ENCODE measurements around the gene CLEC19A. TPM values are rescaled to one million over a fixed set of nuclear protein-coding genes. Genes with fewer than 3 reads are reported as not detected.
A peak's percentile ranks its signal among the peaks of the same experiment; 100 is the strongest.
"Not testable (repeated sequence)": the region's sequence is repeated elsewhere in the genome, so short reads cannot be mapped to it uniquely, and the experiment has no call there.

CLEC19A gene
- total RNA-seq, 2 donors from 2014 or later = not detected

DNA sequence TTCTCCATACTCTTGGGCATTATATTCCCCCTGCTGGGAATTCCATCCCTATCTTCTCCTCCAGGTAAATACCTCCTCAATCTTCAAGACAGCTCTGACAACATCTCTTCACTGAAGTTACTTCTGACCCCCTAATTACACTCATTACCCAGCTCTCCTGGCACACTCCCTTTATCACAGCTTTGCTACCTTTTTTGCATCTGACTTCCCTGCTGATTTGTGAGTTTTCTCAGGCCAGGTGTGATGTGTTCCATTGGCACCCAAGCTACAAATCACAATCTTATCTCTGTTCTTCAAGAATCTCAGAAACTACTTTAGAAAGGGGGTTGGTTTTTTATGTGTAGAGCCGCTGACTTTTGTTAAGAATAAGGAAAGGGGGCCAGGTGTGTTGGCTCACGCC lies 14.0 kb downstream of the CLEC19A start:
- Mint-ChIP-seq H3K36me3 (peaks cover 0 to 9% of the 10 kb centered on the region in 2 donors), H3K27ac (no peak overlapping the region), H3K9me3 (peaks cover 4 to 5% of the 10 kb centered on the region in 2 donors)
- DNase-seq (ENCODE audit: low spot score in 2 of 2) (no peak), ATAC-seq (no peak)

DNA sequence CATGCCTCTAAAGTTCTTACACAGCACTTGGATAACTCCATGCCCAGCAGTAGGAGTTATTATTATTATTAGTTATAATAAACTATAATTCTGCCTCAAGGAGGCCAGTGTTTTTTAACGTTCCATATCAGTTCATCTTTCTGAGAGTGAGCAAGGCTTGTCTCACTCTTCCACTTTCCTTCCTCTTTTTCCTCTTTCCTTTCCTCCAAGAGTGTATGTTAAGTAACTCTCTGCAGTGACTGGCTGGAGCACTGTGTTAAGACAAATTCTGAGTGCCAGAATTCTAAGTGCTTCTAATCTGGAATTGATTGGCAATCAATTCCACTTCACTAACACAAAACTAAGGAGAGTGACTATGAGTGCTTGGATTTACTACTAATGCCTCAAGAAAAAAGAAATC lies 16.4 kb downstream of the CLEC19A start:
- Mint-ChIP-seq H3K36me3 (no peaks in the 10 kb centered on the region), H3K9me3 (peaks cover 4 to 5% of the 10 kb centered on the region in 2 donors), H3K27ac (no peak overlapping the region)
- DNase-seq (ENCODE audit: low spot score in 2 of 2) (no peak), ATAC-seq (no peak)

DNA sequence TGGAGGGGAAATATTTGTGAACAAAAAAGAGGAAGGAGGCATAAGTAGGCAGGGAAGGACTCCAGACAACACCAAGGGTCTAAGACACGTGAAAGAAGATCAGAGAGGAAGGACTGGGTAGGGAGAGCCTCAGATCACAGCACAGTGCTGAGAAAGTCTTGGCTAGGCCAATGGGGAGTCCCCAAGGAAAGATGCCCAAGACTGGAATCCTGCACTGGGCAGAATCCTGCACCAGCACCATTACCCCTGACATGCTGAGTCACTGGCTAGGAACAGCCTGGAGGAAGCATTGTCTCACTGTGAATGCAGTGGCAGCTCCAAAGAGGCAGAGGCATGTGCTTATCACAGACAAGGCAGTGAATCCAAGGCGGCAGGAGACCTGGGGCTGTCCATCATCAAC lies 19.2 kb downstream of the CLEC19A start:
- no peak for DNase-seq (ENCODE audit: low spot score in 2 of 2)

DNA sequence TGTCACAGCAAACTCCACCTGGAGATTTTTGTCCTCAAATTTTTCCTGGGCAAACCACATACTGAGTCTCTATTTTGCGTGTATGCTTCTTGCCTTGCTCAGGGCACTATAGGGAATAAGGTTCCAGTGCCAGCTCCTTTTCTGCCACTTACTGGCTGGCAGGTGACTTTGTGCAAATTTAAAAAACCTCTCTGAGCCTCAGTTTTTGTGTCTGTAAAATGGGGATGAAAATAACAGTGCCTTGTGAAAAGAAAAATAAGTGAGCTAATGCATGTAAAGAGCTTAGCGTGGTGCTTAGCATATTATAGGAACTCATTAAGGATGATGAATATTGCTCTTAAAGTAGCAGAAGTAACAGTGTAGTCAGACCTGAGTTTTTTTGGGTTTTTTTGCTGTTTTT lies 19.9 kb downstream of the CLEC19A start:
- H3K27ac Mint-ChIP-seq = no peak overlapping the region
- peaks cover 4 to 6% of the 10 kb centered on the region in 2 donors for H3K9me3 Mint-ChIP-seq
- ATAC-seq = no peak
- H3K36me3 Mint-ChIP-seq = no peaks in the 10 kb centered on the region
- no peak for DNase-seq (ENCODE audit: low spot score in 2 of 2)

More for the DNA sequence above, 19.2 kb downstream of the CLEC19A start:
- no peak overlapping the region for H3K27ac Mint-ChIP-seq
- ATAC-seq = no peak
- no peaks in the 10 kb centered on the region for H3K36me3 Mint-ChIP-seq
- peaks cover 4 to 6% of the 10 kb centered on the region in 2 donors for H3K9me3 Mint-ChIP-seq

DNA sequence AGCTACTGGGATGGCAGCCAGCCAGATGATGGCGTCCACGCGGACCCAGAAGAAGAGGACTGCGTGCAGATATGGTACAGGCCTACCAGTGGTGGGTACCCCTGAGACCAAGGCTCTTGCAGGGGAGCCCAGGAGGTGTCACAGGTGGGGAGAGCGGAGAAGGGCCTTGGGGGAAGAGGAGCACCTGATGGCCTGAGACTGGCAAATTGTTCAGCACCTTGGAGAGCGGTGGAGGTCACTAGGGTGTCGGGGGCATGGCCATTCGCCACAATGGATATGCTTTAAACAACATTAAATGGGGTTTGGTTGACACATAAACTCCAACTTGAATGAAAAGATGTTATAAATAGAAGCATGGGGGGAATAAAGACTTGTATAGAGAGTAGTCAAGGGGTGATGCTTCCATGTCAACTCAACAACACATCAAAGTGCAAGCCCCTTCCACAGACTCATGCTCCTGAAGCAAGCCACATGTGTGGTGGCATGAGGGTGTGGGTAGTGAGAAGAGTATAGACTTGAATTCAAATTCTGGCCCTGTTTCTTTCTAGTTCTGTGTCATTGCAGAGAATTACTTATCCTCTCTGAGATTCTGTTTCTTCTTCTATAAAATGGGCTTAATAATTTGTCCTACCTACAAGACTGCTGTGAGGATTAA lies 22.2 kb downstream of the CLEC19A start:
- DNase-seq (ENCODE audit: low spot score in 2 of 2) (peak in 1 of 2 donors; percentile 18), ATAC-seq (no peak)
- H3K36me3 Mint-ChIP-seq = no peaks in the 10 kb centered on the region
- no peak overlapping the region for H3K27ac Mint-ChIP-seq
- peaks cover 4 to 6% of the 10 kb centered on the region in 2 donors for H3K9me3 Mint-ChIP-seq

DNA sequence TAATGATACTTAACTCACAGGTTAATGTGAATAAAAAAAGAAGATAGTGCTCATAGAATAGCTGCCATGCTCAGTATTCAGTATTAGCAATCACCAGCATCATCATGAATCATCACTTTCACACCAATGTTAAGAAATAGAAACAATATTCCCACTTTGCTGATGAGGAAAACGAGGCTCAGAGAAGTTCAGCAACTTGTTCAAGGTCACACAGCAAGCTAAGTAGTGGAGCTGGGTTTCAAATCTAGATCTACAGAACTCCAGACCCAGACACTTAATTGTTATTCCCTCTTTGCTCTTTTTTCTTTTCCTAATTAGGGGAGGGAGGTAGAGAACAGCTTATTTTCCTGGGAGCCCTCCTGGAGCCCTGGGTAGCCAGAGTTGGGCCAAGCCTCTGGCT lies 22.9 kb downstream of the CLEC19A start:
- Mint-ChIP-seq H3K36me3 (no peaks in the 10 kb centered on the region), H3K9me3 (peaks cover 0 to 6% of the 10 kb centered on the region in 2 donors)
- no peak for ATAC-seq

DNA sequence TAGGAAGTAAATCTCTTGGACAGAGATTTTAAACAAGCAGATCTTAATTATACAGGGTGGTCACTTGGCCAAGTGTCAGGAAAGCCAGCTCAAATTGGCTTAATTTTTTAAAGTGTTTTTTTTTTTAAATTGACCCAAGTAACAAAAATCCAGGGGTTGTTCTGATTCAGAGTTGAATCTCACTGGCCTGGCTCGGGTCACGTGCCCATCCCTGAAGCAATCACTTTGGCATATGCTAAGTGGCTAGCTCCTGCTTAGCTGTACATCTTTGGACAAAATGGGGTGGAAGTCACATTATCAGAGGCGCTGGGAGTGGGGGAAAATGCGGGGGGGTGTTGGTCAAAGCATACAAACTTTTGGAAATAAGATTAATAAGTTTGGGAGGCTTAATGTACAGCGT lies 23.6 kb downstream of the CLEC19A start:
- no peak overlapping the region for H3K27ac Mint-ChIP-seq
- peaks cover 0 to 6% of the 10 kb centered on the region in 2 donors for H3K9me3 Mint-ChIP-seq
- H3K36me3 Mint-ChIP-seq = no peaks in the 10 kb centered on the region
- DNase-seq (ENCODE audit: low spot score in 2 of 2) (no peak), ATAC-seq (no peak)

More for the DNA sequence above, 22.9 kb downstream of the CLEC19A start:
- no peak for DNase-seq (ENCODE audit: low spot score in 2 of 2)
- H3K27ac Mint-ChIP-seq = no peak overlapping the region

DNA sequence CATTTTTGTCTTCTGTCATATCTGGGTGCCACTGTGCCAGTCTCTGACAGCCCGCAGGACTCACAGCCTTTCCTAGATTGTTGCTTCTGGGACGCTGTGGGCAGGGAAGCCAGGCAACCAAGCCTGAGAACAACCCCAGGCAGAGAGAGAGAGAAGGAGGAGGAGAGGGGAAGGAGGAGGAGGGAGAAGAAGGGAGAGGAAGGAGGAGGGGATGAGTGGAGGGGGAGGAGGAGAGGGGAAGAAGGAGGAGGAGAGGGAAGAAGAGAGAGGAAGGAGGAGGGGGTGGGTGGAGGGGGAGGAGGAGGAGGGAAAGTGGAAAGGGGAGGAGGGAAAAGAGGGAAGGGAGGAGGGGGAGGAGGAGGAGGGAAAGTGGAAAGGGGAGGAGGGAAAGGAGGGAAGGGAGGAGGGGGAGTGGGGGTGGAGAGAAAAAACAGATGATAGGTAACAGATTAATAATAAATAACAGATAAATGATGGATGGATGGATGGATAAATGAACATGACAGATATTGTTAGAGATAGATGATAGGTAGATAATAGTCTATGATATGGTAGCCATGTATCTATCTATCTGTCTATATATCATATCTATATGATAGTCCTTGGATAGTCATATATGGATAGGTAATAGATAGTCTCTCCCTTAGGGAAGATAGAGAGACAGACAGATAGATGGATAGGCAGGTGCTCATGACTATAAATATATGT lies 29.3 kb downstream of the CLEC19A start:
- Mint-ChIP-seq H3K36me3 (no peaks in the 10 kb centered on the region), H3K27ac (no peak overlapping the region), H3K9me3 (no peaks in the 10 kb centered on the region)
- ATAC-seq (no peak), DNase-seq (ENCODE audit: low spot score in 2 of 2) (no peak)

DNA sequence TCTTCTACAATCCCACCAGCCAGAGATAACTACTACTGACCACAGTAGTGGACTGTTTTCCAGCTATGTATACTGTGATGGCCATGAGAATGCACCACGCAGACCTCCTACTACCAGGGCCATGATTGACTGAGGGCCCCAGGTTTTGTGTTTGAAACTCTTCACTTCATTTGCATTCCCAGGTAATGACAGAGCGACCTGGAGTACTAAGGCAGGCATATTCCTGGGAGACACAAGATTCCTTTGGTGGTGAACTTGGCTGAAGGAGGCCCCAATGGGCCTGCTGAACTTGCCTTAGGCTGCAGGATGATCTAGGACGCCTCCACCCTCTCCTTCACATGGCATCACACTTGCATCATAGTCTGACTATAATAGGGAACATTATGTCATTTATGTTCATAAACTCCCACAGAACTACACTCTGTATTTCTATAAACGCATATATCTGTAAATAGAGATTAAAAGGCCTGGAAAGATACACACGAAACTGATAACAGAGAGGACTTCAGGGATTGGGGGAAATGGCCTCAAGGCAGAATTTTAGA lies 30.4 kb downstream of the CLEC19A start:
- DNase-seq (ENCODE audit: low spot score in 2 of 2) (no peak), ATAC-seq (no peak)
- no peak overlapping the region for H3K27ac Mint-ChIP-seq
- H3K36me3 Mint-ChIP-seq = no peaks in the 10 kb centered on the region
- H3K9me3 Mint-ChIP-seq = no peaks in the 10 kb centered on the region

DNA sequence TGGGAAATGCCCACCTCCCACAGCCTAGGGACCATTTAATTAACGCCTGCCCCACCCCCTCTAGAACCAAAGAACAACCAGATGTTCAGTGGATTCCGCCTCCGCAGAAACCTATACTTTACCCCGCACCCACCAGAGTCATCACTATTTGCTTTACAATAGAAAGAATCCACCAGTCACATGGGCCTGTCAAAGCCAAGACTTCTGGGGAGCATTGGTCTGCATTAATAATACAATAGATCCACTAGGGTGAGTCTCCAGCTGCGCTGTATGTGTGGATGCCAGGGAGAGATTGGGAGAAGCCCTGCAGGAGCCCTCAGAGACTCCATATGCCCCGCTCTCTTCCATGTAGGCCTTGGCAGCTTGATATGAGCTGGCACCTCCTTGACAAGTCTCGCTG lies 31.3 kb downstream of the CLEC19A start:
- DNase-seq (ENCODE audit: low spot score in 2 of 2) (no peak), ATAC-seq (no peak)
- Mint-ChIP-seq H3K9me3 (no peaks in the 10 kb centered on the region), H3K36me3 (no peaks in the 10 kb centered on the region), H3K27ac (no peak overlapping the region)

DNA sequence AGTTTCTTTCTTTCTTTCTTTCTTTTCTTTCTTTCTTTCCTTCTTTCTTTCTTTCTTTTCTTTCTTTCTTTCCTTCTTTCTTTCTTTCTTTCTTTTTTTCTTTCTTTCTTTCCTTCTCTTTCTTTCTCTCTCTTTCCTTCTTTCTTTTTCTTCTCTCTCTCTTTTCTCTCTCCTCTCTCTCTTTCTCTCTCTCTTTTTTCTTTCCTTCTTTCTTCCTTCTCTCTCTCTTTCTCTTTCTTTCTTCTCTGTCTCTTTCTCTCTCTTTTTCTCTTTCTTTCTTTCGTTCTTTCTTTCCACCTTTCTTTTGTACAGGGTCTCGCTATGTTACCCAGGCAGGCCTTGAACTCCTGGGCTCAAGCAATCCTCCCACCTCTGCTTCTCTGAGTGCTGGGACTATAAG lies 35.7 kb downstream of the CLEC19A start:
- H3K36me3 Mint-ChIP-seq; ATAC-seq; H3K9me3 Mint-ChIP-seq; DNase-seq (ENCODE audit: low spot score in 2 of 2); H3K27ac Mint-ChIP-seq: not testable (repeated sequence)

DNA sequence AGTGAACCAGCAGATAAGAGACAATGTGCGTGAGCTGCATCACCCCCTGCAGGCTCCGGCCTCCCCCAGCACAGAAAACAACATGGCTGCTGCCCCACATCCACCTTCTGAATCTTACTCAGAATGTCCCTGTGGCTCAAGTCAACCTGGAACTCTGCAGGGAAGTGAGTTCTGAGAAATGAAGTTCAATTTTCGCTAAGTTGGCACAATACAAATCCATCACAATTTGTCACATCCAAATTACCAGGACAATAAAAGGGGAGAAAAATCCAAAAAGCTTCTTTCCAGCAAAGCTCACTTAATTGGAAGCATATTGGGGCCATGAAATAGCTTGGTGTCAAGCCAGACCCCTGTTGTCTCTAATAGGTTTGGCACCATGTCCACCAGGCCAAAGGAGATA lies 38.1 kb downstream of the CLEC19A start:
- no peak for ATAC-seq
- DNase-seq (ENCODE audit: low spot score in 2 of 2) = no peak
- Mint-ChIP-seq H3K9me3 (peaks cover 3 to 4% of the 10 kb centered on the region in 2 donors), H3K36me3 (no peaks in the 10 kb centered on the region), H3K27ac (no peak overlapping the region)

DNA sequence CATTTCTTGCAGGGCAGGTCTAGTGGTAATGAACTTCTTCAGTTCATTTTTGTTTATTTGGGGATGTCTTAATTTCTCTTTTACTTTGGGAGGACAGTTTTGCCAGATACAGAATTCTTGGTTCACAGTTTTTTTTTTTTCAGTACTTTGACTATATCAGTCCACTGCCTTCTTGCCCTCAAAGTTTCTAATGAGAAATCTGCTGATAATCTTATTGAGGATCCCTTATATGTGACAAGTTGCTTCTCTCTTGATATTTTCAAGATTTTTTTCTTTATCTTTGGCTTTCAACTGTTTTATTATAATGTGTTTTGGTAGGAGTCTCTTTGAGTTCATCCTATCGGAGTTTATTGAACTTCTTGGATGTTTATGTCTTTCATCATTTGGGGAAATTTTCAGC lies 42.8 kb downstream of the CLEC19A start:
- Mint-ChIP-seq H3K27ac (no peak overlapping the region), H3K9me3 (peaks cover 3 to 4% of the 10 kb centered on the region in 2 donors), H3K36me3 (no peaks in the 10 kb centered on the region)
- DNase-seq (ENCODE audit: low spot score in 2 of 2) (no peak), ATAC-seq (no peak)

DNA sequence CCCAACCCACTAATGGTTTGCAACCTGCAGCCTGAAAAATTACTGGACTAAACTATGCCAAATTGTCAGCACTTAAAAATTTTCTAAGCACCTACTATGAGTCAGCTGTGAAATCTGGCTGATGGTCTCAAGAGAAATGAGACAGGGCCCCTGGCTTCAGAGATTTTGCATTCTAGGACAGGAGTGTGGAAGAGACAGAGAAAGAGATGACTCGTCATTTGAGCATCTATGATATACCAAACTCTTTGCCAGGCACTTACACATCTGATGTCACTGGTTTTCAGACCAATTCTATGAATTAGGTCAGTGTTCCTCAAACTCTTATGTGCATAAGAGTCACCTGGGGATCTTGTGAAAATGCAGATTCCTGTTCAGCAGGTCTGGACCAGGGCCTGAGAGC lies 44.4 kb downstream of the CLEC19A start:
- Mint-ChIP-seq H3K27ac (no peak overlapping the region), H3K36me3 (no peaks in the 10 kb centered on the region), H3K9me3 (peaks cover 0 to 4% of the 10 kb centered on the region in 2 donors)
- DNase-seq (ENCODE audit: low spot score in 2 of 2) (no peak), ATAC-seq (no peak)

DNA sequence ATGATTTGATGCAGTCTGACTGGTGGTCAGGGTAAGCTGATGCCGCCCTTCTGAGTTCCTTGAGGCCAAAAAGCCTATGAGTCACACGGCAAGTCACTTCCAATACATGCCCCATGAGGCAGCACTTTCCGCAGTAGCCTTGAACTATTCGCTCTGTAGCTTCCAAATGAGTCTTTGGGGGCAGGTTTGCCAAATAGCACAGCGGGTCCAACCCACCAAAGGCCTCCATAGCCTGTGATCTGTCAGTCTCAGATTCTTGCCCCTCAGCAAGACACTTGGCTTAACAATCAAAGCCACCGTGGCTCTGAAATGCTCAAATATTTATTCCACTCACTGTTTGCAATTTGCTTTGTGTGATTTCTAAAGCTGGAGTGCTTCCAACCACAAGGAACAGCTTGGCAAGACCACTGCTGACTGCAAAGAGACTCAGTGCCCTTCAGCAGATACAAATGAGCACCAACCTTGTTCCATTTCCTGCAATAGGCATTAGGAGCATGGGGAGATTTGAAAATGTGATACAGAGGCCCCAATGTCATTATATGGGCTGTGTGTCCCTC lies 45.4 kb downstream of the CLEC19A start:
- no peak for ATAC-seq
- Mint-ChIP-seq H3K9me3 (peaks cover 0 to 4% of the 10 kb centered on the region in 2 donors), H3K36me3 (no peaks in the 10 kb centered on the region), H3K27ac (no peak overlapping the region)
- no peak for DNase-seq (ENCODE audit: low spot score in 2 of 2)

DNA sequence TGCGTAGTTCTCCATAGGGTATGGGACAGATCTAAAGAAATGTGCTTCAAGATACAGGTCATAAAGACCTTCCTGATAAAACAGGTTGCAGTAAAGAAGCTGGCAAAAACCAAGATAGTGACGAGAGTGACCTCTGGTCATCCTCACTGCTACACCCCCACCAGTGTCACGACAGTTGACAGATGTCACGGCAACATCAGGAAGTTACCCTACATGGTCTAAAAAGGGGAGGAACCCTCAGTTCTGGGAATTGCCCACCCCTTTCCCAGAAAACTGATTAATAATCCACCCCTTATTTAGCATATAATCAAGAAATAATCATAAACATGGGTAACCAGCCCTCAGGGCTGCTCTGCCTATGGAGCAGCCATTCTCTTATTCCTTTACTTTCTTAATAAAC lies 46.3 kb downstream of the CLEC19A start:
- H3K36me3 Mint-ChIP-seq = no peaks in the 10 kb centered on the region
- no peak overlapping the region for H3K27ac Mint-ChIP-seq
- DNase-seq (ENCODE audit: low spot score in 2 of 2) = no peak
- ATAC-seq = no peak
- peaks cover 3 to 4% of the 10 kb centered on the region in 2 donors for H3K9me3 Mint-ChIP-seq

DNA sequence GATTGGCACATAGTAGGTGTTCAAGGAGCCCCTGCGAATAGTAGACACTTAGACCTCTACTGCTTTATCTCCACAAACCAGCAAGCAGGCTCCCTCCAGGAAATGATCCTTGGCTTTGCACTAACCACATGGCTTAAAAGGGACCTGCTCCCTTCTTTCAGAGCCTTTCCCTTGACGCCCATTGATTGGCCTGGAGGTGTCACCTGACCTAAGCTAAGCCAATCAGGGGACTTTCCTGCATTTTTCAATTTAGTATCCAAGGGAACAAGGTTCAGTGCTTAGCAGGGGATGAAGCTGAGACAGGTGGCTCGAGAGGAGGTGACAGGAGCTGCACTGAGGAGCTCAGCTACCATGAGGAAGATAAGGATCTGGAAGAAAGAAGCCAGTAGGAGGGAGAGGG lies 52.8 kb downstream of the CLEC19A start:
- Mint-ChIP-seq H3K36me3 (no peaks in the 10 kb centered on the region), H3K9me3 (peaks cover 3 to 6% of the 10 kb centered on the region in 2 donors), H3K27ac (no peak overlapping the region)
- ATAC-seq (no peak), DNase-seq (ENCODE audit: low spot score in 2 of 2) (no peak)

Data from activated naive CD4-positive, alpha-beta T cell treated with anti-CD3 and anti-CD28 coated beads, Interleukin-2, amount 50 U/mL, for 72 hours (primary cell).